ENCODE data around the gene TCP11.

TCP11 gene

GRCh38 chr6:35183281-35183680 is 42.1 kb upstream of the TCP11 start:
- Histone ChIP-seq H3K4me2 (no peak overlapping the region), H3K79me2 (ENCODE audit: insufficient read depth, low read depth) (no peaks in the 10 kb centered on the region), H4K20me1 (ENCODE audit: insufficient read depth) (no peaks in the 10 kb centered on the region), H3K36me3 (ENCODE audit: insufficient read depth) (no peaks in the 10 kb centered on the region), H3K4me3 (IDR thresholded peaks at IDR 0.05; ENCODE audit: insufficient read depth, low read depth, low read length) (no peak overlapping the region), H3K4me1 (ENCODE audit: low read depth, poor library complexity, severe bottlenecking) (peaks cover 37% of the 10 kb centered on the region), H3K27me3 (ENCODE audit: insufficient read depth, low read depth) (no peaks in the 10 kb centered on the region), H3K27ac (no peak overlapping the region), H2AFZ (ENCODE audit: low read depth) (no peak overlapping the region), H3K9ac (no peak overlapping the region)
- no peak for TF ChIP-seq CTCF (conservative IDR thresholded peaks at IDR 0.05; ENCODE audit: low read depth, low read length)

GRCh38 chr6:35181933-35182612 is 40.9 kb upstream of the TCP11 start:
- Histone ChIP-seq H3K27me3 (ENCODE audit: insufficient read depth, low read depth) (no peaks in the 10 kb centered on the region), H4K20me1 (ENCODE audit: insufficient read depth) (no peaks in the 10 kb centered on the region), H3K4me3 (IDR thresholded peaks at IDR 0.05; ENCODE audit: insufficient read depth, low read depth, low read length) (no peak overlapping the region), H3K27ac (no peak overlapping the region), H3K36me3 (ENCODE audit: insufficient read depth) (no peaks in the 10 kb centered on the region), H3K4me2 (no peak overlapping the region; the same call in 1 of the 2 replicates), H3K9ac (no peak overlapping the region), H3K79me2 (ENCODE audit: insufficient read depth, low read depth) (no peaks in the 10 kb centered on the region), H3K4me1 (ENCODE audit: low read depth, poor library complexity, severe bottlenecking) (peaks cover 40% of the 10 kb centered on the region), H2AFZ (ENCODE audit: low read depth) (no peak overlapping the region)
- TF ChIP-seq CTCF (conservative IDR thresholded peaks at IDR 0.05; ENCODE audit: low read depth, low read length): no peak

GRCh38 chr6:35181308-35181932 is 40.3 kb upstream of the TCP11 start:
- Histone ChIP-seq H3K9ac (no peak overlapping the region), H4K20me1 (ENCODE audit: insufficient read depth) (no peaks in the 10 kb centered on the region), H2AFZ (ENCODE audit: low read depth) (peak overlapping the region; percentile 38; the same call in 1 of the 2 replicates), H3K4me3 (IDR thresholded peaks at IDR 0.05; ENCODE audit: insufficient read depth, low read depth, low read length) (no peak overlapping the region), H3K4me1 (ENCODE audit: low read depth, poor library complexity, severe bottlenecking) (peaks cover 40% of the 10 kb centered on the region), H3K4me2 (peak overlapping the region; percentile 23; the same call in 1 of the 2 replicates), H3K27me3 (ENCODE audit: insufficient read depth, low read depth) (no peaks in the 10 kb centered on the region), H3K27ac (no peak overlapping the region), H3K36me3 (ENCODE audit: insufficient read depth) (no peaks in the 10 kb centered on the region), H3K79me2 (ENCODE audit: insufficient read depth, low read depth) (no peaks in the 10 kb centered on the region)
- no peak for TF ChIP-seq CTCF (conservative IDR thresholded peaks at IDR 0.05; ENCODE audit: low read depth, low read length)

GRCh38 chr6:35179901-35180535 is 38.9 kb upstream of the TCP11 start:
- Histone ChIP-seq H3K4me2 (peak overlapping the region; percentile 49; the same call in 1 of the 2 replicates), H3K79me2 (ENCODE audit: insufficient read depth, low read depth) (no peaks in the 10 kb centered on the region), H3K27me3 (ENCODE audit: insufficient read depth, low read depth) (no peaks in the 10 kb centered on the region), H3K36me3 (ENCODE audit: insufficient read depth) (no peaks in the 10 kb centered on the region), H3K4me1 (ENCODE audit: low read depth, poor library complexity, severe bottlenecking) (peaks cover 40% of the 10 kb centered on the region), H3K27ac (no peak overlapping the region), H2AFZ (ENCODE audit: low read depth) (no peak overlapping the region), H4K20me1 (ENCODE audit: insufficient read depth) (no peaks in the 10 kb centered on the region), H3K4me3 (IDR thresholded peaks at IDR 0.05; ENCODE audit: insufficient read depth, low read depth, low read length) (no peak overlapping the region), H3K9ac (no peak overlapping the region)
- no peak for TF ChIP-seq CTCF (conservative IDR thresholded peaks at IDR 0.05; ENCODE audit: low read depth, low read length)

Measured in KMS-11 (cell line).